MM.1S (cell line): Measurements from ENCODE around the gene PDE11A.
"Not testable (repeated sequence)": the region's sequence is repeated elsewhere in the genome, so short reads cannot be mapped to it uniquely, and the experiment has no call there.

ENCODE experiments used
- EZH2 ChIP-seq: fragments of 300-600 bp; sonication (generic); optimal IDR thresholded peaks from 2 replicates; pipeline ENCODE3; 2017; ENCODE audit warnings: low read depth, mild to moderate bottlenecking, antibody characterized with exemption, low read length, mixed read lengths
- EZH2phosphoT487 ChIP-seq: fragments of 300-600 bp; sonication (generic); IDR thresholded peaks from 2 replicates; pipeline ENCODE4 v1.6.1; 2018; ENCODE audit warnings: antibody characterized with exemption, low read length
- TF ChIP-seq, protein P1 (sequence below): fragments of 300-600 bp; sonication (generic); IDR thresholded peaks from 2 replicates; pipeline ENCODE4 v1.5.1; 2016; ENCODE audit warnings: antibody characterized with exemption, low read length, mixed read lengths

DNA sequence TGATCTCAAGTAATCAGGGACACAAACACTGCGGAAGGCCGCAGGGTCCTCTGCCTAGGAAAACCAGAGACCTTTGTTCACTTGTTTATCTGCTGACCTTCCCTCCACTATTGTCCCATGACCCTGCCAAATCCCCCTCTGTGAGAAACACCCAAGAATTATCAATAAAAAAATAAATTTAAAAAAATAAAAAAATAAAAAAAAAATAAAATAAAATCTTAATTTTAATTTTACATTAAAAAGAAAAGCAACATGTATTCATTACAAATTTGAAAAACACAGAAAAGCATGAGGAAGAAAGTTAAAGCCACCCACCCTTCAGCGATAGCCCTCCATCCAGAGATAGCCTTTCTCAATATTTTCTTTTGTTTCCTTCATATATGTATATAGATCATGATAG is 125.0 kb downstream of the PDE11A start:
- TF ChIP-seq, protein P1, sequence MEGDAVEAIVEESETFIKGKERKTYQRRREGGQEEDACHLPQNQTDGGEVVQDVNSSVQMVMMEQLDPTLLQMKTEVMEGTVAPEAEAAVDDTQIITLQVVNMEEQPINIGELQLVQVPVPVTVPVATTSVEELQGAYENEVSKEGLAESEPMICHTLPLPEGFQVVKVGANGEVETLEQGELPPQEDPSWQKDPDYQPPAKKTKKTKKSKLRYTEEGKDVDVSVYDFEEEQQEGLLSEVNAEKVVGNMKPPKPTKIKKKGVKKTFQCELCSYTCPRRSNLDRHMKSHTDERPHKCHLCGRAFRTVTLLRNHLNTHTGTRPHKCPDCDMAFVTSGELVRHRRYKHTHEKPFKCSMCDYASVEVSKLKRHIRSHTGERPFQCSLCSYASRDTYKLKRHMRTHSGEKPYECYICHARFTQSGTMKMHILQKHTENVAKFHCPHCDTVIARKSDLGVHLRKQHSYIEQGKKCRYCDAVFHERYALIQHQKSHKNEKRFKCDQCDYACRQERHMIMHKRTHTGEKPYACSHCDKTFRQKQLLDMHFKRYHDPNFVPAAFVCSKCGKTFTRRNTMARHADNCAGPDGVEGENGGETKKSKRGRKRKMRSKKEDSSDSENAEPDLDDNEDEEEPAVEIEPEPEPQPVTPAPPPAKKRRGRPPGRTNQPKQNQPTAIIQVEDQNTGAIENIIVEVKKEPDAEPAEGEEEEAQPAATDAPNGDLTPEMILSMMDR, result not testable (repeated sequence)
- not testable (repeated sequence) for TF ChIP-seq EZH2, EZH2phosphoT487
